ENCODE data around the gene DLEC1. TPM values are rescaled to one million over a fixed set of nuclear protein-coding genes. Genes with fewer than 3 reads are reported as not detected.

Gene DLEC1
- polyA plus RNA-seq, 1 donor from 2014 or later = 0.25 TPM

GRCh38 chr3:38095669-38096483 lies 56.9 kb downstream of the DLEC1 start:
- TF ChIP-seq POLR2AphosphoS5 (IDR thresholded peaks at IDR 0.05) (no peak), EZH2 (IDR thresholded peaks at IDR 0.05; ENCODE audit: borderline replicate concordance, insufficient read depth, low read length, poor library complexity, severe bottlenecking) (no peak), MXI1 (conservative IDR thresholded peaks at IDR 0.05; ENCODE audit: poor library complexity, severe bottlenecking) (no peak), TAF1 (IDR thresholded peaks at IDR 0.05; ENCODE audit: low read depth) (no peak), REST (IDR thresholded peaks at IDR 0.05; ENCODE audit: borderline replicate concordance) (no peak), SMC3 (conservative IDR thresholded peaks at IDR 0.05; ENCODE audit: poor library complexity) (no peak), EP300 (conservative IDR thresholded peaks at IDR 0.05; ENCODE audit: poor library complexity, severe bottlenecking) (no peak), CTCF (IDR thresholded peaks at IDR 0.05; ENCODE audit: poor library complexity, severe bottlenecking) (no peak), RAD21 (conservative IDR thresholded peaks at IDR 0.05) (no peak)
- Histone ChIP-seq H3F3A (ENCODE audit: insufficient read depth, low read length, poor library complexity, severe bottlenecking) (no peaks in the 10 kb centered on the region), H3K9ac (ENCODE audit: low read length) (no peak overlapping the region), H3K36me3 (ENCODE audit: insufficient read depth, low read length) (no peaks in the 10 kb centered on the region), H2AFZ (ENCODE audit: low read depth, low read length) (no peak overlapping the region), H3K79me2 (replicated peaks; ENCODE audit: insufficient read depth, low read length) (no peaks in the 10 kb centered on the region), H3K4me3 (ENCODE audit: low read length) (no peak overlapping the region), H3K9me3 (ENCODE audit: low read length) (no peaks in the 10 kb centered on the region), H3K4me2 (ENCODE audit: low read length) (no peak overlapping the region), H4K20me1 (ENCODE audit: insufficient read depth) (no peaks in the 10 kb centered on the region), H3K27ac (ENCODE audit: low read length) (no peak overlapping the region), H3K27me3 (ENCODE audit: insufficient read depth, low read depth, low read length) (no peaks in the 10 kb centered on the region), H3K9me2 (ENCODE audit: insufficient read depth, low read length) (no peaks in the 10 kb centered on the region)

- TF ChIP-seq RAD21 (conservative IDR thresholded peaks at IDR 0.05) (no peak), CTCF (IDR thresholded peaks at IDR 0.05; ENCODE audit: poor library complexity, severe bottlenecking) (no peak), MXI1 (conservative IDR thresholded peaks at IDR 0.05; ENCODE audit: poor library complexity, severe bottlenecking) (no peak), REST (IDR thresholded peaks at IDR 0.05; ENCODE audit: borderline replicate concordance) (no peak), EZH2 (IDR thresholded peaks at IDR 0.05; ENCODE audit: borderline replicate concordance, insufficient read depth, low read length, poor library complexity, severe bottlenecking) (no peak), EP300 (conservative IDR thresholded peaks at IDR 0.05; ENCODE audit: poor library complexity, severe bottlenecking) (no peak), SMC3 (conservative IDR thresholded peaks at IDR 0.05; ENCODE audit: poor library complexity) (no peak), TAF1 (IDR thresholded peaks at IDR 0.05; ENCODE audit: low read depth) (no peak), POLR2AphosphoS5 (IDR thresholded peaks at IDR 0.05) (no peak)
- no peaks in the 10 kb centered on the region for H3K9me3 ChIP-seq (ENCODE audit: low read length)
Observed at GRCh38 chr3:38097446-38098375, 58.7 kb downstream of the DLEC1 start.

More at GRCh38 chr3:38097446-38098375, 58.7 kb downstream of the DLEC1 start:
- Histone ChIP-seq H3F3A (ENCODE audit: insufficient read depth, low read length, poor library complexity, severe bottlenecking) (no peaks in the 10 kb centered on the region), H3K9ac (ENCODE audit: low read length) (no peak overlapping the region), H3K4me3 (ENCODE audit: low read length) (no peak overlapping the region), H3K79me2 (replicated peaks; ENCODE audit: insufficient read depth, low read length) (no peaks in the 10 kb centered on the region), H3K9me2 (ENCODE audit: insufficient read depth, low read length) (no peaks in the 10 kb centered on the region), H3K27ac (ENCODE audit: low read length) (no peak overlapping the region), H3K27me3 (ENCODE audit: insufficient read depth, low read depth, low read length) (no peaks in the 10 kb centered on the region), H4K20me1 (ENCODE audit: insufficient read depth) (no peaks in the 10 kb centered on the region), H2AFZ (ENCODE audit: low read depth, low read length) (no peak overlapping the region), H3K4me2 (ENCODE audit: low read length) (no peak overlapping the region), H3K36me3 (ENCODE audit: insufficient read depth, low read length) (no peaks in the 10 kb centered on the region)
